GM12874 (cell line): Measurements from ENCODE around the gene ATRAID.

Source experiments
- TF ChIP-seq, protein P1 (sequence below): IDR thresholded peaks from 2 replicates; pipeline ENCODE4 v1.5.1; 2011; ENCODE audit warnings: low read depth, mild to moderate bottlenecking, control low read depth, low read length, moderate library complexity; ENCODE audit not compliant: insufficient read depth

Gene ATRAID

DNA sequence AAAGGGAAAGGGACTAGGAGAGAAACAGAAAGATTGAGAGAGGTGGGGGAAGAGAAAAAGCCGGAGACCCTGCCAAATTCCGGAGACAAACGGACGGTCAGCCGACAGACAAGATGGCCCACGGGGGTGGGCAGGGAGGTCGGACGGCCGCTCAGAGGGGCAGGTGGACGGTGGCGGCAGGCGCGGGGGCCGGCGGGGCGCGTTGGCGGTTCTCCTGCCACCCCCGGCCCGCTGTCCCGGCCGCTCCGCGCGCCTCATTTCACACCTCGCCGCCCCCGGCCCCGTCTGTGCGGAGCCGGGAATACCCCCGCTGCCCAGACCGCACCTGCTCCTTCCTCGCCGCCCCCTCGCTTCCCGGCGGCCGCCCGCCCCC is 50.1 kb downstream of the ATRAID start:
- TF ChIP-seq, protein P1, sequence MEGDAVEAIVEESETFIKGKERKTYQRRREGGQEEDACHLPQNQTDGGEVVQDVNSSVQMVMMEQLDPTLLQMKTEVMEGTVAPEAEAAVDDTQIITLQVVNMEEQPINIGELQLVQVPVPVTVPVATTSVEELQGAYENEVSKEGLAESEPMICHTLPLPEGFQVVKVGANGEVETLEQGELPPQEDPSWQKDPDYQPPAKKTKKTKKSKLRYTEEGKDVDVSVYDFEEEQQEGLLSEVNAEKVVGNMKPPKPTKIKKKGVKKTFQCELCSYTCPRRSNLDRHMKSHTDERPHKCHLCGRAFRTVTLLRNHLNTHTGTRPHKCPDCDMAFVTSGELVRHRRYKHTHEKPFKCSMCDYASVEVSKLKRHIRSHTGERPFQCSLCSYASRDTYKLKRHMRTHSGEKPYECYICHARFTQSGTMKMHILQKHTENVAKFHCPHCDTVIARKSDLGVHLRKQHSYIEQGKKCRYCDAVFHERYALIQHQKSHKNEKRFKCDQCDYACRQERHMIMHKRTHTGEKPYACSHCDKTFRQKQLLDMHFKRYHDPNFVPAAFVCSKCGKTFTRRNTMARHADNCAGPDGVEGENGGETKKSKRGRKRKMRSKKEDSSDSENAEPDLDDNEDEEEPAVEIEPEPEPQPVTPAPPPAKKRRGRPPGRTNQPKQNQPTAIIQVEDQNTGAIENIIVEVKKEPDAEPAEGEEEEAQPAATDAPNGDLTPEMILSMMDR, result no peak

- TF ChIP-seq, protein P1, result peak; percentile 7; the same call in 1 of the 2 replicates
Observed at GRCh38 chr2:27262379-27263286, 50.8 kb downstream of the ATRAID start, which contains the start of gene SLC30A3. Gene SLC30A3 (minus strand): TSS chr2:27263047. CDS start chr2:27262906, 141 bp downstream.

GRCh38 chr2:27263287-27264252 is 51.7 kb downstream of the ATRAID start:
- TF ChIP-seq, protein P1, result no peak

DNA sequence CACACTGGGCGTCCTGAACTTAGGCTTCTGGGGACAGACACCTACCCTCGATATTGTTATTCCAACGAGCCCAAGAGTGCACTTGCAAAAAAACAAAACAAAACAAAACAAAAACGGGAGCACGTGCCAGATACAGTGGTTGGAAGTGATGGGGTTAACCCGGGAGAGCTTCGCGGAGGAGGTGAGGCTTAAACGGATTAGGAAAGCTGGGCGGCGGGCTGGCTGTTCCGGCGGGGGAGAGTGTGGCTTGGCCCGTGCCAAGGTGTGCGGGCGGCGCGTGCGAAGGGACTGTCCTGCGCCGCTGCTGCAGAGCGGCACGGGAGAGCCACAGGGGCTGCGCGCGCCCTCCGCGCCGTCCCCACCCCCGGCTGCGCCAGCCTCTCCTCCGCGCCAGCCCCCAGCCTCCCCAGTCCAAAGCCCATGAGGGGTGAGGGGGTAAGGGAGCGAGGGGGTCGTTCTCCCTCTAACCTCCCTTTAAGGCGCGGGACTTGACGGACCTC is 52.5 kb downstream of the ATRAID start:
- TF ChIP-seq, protein P1, result no peak

DNA sequence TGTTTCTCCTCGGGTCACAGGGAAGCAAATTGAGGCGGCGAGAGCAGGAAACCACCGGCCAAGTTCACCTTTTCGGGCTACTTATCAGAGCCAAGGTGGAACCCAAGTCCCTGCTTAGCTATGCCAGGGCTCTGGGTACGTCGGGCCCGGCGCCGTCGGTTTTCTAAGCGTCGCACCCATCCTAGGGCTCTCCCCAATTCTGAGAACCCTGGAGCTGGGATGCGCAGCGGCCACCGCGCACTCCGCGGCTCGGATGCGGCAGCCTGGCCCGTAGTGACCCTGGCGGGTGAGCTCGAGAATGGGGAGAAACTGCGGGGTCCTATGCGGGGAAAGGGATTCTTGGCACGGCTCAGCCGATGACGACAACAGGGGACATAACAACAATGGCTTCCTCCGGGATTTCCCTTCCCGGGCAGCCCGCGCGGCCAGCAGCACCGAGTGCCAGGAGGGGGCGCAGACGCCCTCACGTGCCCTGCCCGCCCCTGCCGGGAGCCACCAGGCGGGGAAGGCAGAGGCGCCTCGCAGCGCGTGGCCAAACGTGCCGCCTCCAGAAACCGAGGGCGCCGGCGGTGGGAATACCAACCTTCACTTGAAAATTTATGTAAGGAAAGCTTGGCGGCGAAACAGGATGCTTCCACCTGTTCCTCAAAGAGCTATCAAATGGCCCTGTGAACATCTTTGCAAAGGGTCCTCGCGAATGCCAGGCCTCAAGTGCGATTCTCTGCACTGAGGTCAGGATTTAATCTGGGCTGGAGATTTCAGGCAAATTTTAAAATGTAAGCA is 53.1 kb downstream of the ATRAID start:
- TF ChIP-seq, protein P1, result peak; percentile 68

DNA sequence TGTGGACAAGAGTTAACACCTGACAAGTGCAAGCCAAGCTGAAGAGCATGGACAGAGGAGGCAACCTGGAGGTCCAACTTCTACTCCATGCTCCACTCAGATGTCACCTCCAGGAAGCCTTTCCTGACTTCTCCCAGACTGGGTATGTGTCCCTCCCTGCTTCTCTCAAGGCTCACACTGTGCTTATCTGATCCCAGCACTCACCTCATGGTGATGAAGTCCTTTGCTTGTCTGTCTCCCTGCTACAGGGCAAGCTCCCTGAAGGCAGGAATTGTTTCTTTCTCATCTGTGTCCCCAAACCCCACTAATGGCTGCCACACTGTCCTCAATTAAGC is 53.7 kb downstream of the ATRAID start:
- TF ChIP-seq, protein P1, result no peak
